Measurements from ENCODE around the gene SRSF1. TPM values are rescaled to one million over a fixed set of nuclear protein-coding genes. Genes with fewer than 3 reads are reported as not detected.
A peak's percentile ranks its signal among the peaks of the same experiment; 100 is the strongest.

The SRSF1 gene
- polyA plus RNA-seq, 2 of the 4 experiments (the other 2 are of a cell fraction), result 364 to 490 TPM

DNA sequence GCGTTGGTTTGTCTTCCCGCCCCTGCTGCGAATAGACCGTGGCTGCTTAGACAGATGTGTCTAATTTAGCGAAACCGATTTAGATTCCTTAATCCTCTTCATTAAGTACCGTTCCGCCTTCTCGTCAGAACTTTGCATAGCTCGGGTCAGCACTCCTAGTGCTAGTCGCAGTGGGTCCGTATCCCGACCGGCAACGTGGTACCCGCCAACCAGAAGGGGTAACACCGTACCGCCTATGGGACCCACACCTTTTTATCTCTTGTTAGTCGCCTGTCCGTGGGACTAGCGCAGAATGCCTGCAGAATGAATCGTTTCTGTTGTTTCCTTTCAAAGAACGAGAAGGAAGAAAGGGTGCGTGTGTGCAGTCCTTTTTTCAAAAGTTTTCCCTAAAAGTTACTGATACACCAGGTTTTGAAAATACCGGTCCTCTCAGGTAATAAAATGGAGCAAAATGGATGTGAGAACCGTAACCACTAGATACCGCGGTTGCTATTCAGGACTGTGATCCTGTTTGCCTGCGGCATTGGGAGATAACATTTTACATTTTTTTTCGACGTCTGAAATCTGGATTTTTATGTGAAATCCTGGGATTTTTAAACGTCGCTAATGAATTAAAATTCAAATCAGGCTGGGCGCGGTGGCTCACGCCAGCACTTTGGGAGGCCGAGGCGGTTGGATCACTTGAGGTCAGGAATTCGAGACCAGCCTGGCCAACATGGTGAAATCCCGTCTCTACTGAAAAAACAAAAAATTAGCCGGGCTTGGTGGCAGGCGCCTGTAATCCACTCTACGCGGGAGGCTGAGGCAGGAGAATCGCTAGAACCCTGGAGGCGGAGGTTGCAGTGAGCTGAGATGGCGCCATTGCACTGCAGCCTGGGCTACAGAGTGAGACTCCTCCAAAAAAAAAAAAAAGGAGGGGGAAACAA, 998 bp upstream of the SRSF1 start:
- TF ChIP-seq RAD21 (conservative IDR thresholded peaks at IDR 0.05 in 1 of 2, IDR thresholded peaks at IDR 0.05 in 1 of 2) (peak; percentile 8 to 39; a peak in 2 of 5 replicates), HOXA7 (CRISPR knock-in tag; IDR thresholded peaks at IDR 0.05) (0 out of 2 replicates have a peak, but pooled peaks have one; percentile 67), POLR2A (IDR thresholded peaks at IDR 0.05; ENCODE audit: low read length) (no peak; the same call in 1 of the 2 replicates), TFCP2L1 (CRISPR knock-in tag; IDR thresholded peaks at IDR 0.05) (no peak), MYC (IDR thresholded peaks at IDR 0.05; ENCODE audit: borderline replicate concordance, low read length) (peak; percentile 61; the same call in 1 of the 2 replicates)
- TF ChIP-seq, protein P1, sequence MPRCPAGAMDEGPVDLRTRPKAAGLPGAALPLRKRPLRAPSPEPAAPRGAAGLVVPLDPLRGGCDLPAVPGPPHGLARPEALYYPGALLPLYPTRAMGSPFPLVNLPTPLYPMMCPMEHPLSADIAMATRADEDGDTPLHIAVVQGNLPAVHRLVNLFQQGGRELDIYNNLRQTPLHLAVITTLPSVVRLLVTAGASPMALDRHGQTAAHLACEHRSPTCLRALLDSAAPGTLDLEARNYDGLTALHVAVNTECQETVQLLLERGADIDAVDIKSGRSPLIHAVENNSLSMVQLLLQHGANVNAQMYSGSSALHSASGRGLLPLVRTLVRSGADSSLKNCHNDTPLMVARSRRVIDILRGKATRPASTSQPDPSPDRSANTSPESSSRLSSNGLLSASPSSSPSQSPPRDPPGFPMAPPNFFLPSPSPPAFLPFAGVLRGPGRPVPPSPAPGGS (IDR thresholded peaks at IDR 0.05), result peak; percentile 50; the same call in 1 of the 3 replicates
- TF ChIP-seq, protein P2, sequence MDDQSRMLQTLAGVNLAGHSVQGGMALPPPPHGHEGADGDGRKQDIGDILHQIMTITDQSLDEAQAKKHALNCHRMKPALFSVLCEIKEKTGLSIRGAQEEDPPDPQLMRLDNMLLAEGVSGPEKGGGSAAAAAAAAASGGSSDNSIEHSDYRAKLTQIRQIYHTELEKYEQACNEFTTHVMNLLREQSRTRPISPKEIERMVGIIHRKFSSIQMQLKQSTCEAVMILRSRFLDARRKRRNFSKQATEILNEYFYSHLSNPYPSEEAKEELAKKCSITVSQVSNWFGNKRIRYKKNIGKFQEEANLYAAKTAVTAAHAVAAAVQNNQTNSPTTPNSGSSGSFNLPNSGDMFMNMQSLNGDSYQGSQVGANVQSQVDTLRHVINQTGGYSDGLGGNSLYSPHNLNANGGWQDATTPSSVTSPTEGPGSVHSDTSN (IDR thresholded peaks at IDR 0.05), result 0 out of 2 replicates have a peak, but pooled peaks have one; percentile 41
- TF ChIP-seq, protein P3, sequence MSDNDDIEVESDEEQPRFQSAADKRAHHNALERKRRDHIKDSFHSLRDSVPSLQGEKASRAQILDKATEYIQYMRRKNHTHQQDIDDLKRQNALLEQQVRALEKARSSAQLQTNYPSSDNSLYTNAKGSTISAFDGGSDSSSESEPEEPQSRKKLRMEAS (IDR thresholded peaks at IDR 0.05), result peak; percentile 10; the same call in 1 of the 2 replicates
- TF ChIP-seq, protein P4, sequence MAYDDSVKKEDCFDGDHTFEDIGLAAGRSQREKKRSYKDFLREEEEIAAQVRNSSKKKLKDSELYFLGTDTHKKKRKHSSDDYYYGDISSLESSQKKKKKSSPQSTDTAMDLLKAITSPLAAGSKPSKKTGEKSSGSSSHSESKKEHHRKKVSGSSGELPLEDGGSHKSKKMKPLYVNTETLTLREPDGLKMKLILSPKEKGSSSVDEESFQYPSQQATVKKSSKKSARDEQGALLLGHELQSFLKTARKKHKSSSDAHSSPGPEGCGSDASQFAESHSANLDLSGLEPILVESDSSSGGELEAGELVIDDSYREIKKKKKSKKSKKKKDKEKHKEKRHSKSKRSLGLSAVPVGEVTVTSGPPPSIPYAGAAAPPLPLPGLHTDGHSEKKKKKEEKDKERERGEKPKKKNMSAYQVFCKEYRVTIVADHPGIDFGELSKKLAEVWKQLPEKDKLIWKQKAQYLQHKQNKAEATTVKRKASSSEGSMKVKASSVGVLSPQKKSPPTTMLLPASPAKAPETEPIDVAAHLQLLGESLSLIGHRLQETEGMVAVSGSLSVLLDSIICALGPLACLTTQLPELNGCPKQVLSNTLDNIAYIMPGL (CRISPR knock-in tag; IDR thresholded peaks at IDR 0.05; ENCODE audit: borderline replicate concordance), result no peak

DNA sequence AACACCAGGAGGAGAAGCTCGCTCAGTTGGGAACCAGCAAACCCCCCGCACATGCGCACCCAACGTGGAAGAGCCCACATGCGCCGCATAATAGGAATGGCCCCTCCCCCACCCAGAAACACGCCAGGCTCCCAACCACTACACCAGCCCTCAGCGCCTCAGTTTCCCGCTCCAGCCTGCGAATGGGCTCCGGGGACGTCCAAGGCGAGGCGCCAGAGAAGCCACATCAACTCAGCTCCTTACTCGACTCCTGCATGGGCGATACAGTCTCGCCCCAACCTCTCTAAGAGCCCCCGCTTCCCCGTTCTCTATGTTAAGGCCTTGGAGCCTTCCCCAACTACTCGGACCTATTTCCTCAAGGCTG, 504 bp downstream of the SRSF1 start:
- no peak for FAIRE-seq
- peak; percentile 66 to 79 for ATAC-seq
- Histone ChIP-seq H3K9me3 (no peaks in the 10 kb centered on the region), H3K4me1 (peaks cover 45% of the 10 kb centered on the region), H3K27ac (peak overlapping the region; percentile 95 to 97), H3K4me2 (peak overlapping the region; percentile 89), H3K4me3 (peak overlapping the region; percentile 71)
- ChIA-PET POLR2A (interaction anchor here (0.6 to 3.9 kb wide), 16 partner anchors 10 to 182 kb away, joined by 3 to 86 read pairs (median 7); partner anchors contain the start of genes CUEDC1, DYNLL2, MRPS23 and VEZF1), CTCF (interaction anchor here (1.0 to 26.3 kb wide), 8 partner anchors 8 to 173 kb away, joined by 3 to 1377 read pairs (median 8); partner anchors contain the start of gene MRPS23)
- WGBS (ENCODE audit: missing lambda C conversion rate), result 4% methylated on average over 20 of the region's 20 CpGs
- DNase-seq (ENCODE audit: low read depth in 1 of 2, low spot score in 1 of 2), result peak; percentile 59 to 87
- TF ChIP-seq CHD2 (IDR thresholded peaks at IDR 0.05; ENCODE audit: low read length, partially characterized antibody), result peak; percentile 49
- TF ChIP-seq TP53 (CRISPR knock-in tag; IDR thresholded peaks at IDR 0.05), result 0 out of 2 replicates have a peak, but pooled peaks have one; percentile 12
- TF ChIP-seq, protein P3 (IDR thresholded peaks at IDR 0.05), result peak; percentile 97
- TF ChIP-seq, protein P5, sequence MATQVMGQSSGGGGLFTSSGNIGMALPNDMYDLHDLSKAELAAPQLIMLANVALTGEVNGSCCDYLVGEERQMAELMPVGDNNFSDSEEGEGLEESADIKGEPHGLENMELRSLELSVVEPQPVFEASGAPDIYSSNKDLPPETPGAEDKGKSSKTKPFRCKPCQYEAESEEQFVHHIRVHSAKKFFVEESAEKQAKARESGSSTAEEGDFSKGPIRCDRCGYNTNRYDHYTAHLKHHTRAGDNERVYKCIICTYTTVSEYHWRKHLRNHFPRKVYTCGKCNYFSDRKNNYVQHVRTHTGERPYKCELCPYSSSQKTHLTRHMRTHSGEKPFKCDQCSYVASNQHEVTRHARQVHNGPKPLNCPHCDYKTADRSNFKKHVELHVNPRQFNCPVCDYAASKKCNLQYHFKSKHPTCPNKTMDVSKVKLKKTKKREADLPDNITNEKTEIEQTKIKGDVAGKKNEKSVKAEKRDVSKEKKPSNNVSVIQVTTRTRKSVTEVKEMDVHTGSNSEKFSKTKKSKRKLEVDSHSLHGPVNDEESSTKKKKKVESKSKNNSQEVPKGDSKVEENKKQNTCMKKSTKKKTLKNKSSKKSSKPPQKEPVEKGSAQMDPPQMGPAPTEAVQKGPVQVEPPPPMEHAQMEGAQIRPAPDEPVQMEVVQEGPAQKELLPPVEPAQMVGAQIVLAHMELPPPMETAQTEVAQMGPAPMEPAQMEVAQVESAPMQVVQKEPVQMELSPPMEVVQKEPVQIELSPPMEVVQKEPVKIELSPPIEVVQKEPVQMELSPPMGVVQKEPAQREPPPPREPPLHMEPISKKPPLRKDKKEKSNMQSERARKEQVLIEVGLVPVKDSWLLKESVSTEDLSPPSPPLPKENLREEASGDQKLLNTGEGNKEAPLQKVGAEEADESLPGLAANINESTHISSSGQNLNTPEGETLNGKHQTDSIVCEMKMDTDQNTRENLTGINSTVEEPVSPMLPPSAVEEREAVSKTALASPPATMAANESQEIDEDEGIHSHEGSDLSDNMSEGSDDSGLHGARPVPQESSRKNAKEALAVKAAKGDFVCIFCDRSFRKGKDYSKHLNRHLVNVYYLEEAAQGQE (IDR thresholded peaks at IDR 0.05), result no peak
- TF ChIP-seq, protein P6, sequence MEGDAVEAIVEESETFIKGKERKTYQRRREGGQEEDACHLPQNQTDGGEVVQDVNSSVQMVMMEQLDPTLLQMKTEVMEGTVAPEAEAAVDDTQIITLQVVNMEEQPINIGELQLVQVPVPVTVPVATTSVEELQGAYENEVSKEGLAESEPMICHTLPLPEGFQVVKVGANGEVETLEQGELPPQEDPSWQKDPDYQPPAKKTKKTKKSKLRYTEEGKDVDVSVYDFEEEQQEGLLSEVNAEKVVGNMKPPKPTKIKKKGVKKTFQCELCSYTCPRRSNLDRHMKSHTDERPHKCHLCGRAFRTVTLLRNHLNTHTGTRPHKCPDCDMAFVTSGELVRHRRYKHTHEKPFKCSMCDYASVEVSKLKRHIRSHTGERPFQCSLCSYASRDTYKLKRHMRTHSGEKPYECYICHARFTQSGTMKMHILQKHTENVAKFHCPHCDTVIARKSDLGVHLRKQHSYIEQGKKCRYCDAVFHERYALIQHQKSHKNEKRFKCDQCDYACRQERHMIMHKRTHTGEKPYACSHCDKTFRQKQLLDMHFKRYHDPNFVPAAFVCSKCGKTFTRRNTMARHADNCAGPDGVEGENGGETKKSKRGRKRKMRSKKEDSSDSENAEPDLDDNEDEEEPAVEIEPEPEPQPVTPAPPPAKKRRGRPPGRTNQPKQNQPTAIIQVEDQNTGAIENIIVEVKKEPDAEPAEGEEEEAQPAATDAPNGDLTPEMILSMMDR (IDR thresholded peaks at IDR 0.05), result no peak
- TF ChIP-seq, protein P7, sequence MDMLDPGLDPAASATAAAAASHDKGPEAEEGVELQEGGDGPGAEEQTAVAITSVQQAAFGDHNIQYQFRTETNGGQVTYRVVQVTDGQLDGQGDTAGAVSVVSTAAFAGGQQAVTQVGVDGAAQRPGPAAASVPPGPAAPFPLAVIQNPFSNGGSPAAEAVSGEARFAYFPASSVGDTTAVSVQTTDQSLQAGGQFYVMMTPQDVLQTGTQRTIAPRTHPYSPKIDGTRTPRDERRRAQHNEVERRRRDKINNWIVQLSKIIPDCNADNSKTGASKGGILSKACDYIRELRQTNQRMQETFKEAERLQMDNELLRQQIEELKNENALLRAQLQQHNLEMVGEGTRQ (IDR thresholded peaks at IDR 0.05), result peak; percentile 2; the same call in 1 of the 2 replicates
- no peak for TF ChIP-seq ESRRA (IDR thresholded peaks at IDR 0.05; ENCODE audit: borderline replicate concordance, low read length)
- peak; percentile 98 for TF ChIP-seq MYC (IDR thresholded peaks at IDR 0.05; ENCODE audit: borderline replicate concordance, low read length)
- TF ChIP-seq, protein P8, sequence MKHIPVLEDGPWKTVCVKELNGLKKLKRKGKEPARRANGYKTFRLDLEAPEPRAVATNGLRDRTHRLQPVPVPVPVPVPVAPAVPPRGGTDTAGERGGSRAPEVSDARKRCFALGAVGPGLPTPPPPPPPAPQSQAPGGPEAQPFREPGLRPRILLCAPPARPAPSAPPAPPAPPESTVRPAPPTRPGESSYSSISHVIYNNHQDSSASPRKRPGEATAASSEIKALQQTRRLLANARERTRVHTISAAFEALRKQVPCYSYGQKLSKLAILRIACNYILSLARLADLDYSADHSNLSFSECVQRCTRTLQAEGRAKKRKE (CRISPR knock-in tag; IDR thresholded peaks at IDR 0.05; ENCODE audit: low read depth), result peak; percentile 27; the same call in 1 of the 2 replicates
- TF ChIP-seq, protein P2 (IDR thresholded peaks at IDR 0.05), result 0 out of 2 replicates have a peak, but pooled peaks have one; percentile 15

More for the DNA sequence above, 998 bp upstream of the SRSF1 start:
- Histone ChIP-seq H3K4me1 (peaks cover 30% of the 10 kb centered on the region), H3K9me3 (no peaks in the 10 kb centered on the region), H3K4me2 (peak overlapping the region; percentile 74), H3K27ac (peak overlapping the region; percentile 95 to 97), H3K4me3 (peak overlapping the region; percentile 71)
- no peak for DNase-seq (ENCODE audit: low read depth in 1 of 2, low spot score in 1 of 2)
- 30% methylated on average over 47 of the region's 47 CpGs for WGBS (ENCODE audit: missing lambda C conversion rate)
- ChIA-PET POLR2A (interaction anchor here (0.6 to 3.9 kb wide), 20 partner anchors 10 to 921 kb away, joined by 3 to 86 read pairs (median 6); partner anchors contain the start of genes DYNLL2, MRPS23 and VEZF1), CTCF (interaction anchor here (0.7 to 26.3 kb wide), 10 partner anchors 8 to 136 kb away, joined by 3 to 1377 read pairs (median 8); partner anchors contain the start of gene MRPS23)
- ATAC-seq, result peak; percentile 57 to 63
- no peak for FAIRE-seq
